ENCODE data around the gene CPEB3.

- TF ChIP-seq POLR2A (IDR thresholded peaks at IDR 0.05) (no peak), CTCF (IDR thresholded peaks at IDR 0.05) (no peak)
Observed at GRCh38 chr10:92126100-92126650, 164.7 kb downstream of the CPEB3 start.

All from ovary (tissue), 3 donors.